ENCODE measurements around the gene DIAPH3.

DIAPH3 gene

DNA sequence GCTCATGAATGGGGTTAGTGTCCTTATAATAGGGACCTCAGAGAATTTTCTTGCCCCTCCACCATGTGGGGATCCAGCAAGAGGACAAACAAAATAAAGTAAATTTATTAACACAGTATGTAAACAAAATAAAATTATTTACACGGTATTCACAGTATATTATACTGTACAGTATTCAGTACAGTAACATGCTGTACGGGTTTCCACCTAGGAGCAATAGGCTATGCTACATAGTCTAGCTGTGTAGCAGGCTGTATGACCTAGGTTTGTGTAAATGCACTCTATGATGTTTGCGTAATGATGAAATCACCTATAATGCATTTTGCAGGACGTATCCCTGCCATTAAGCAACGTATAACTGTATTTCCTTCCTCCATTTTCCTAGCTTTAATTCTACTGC, 11.8 kb upstream of the DIAPH3 start:
- H3K4me3 ChIP-seq (ENCODE audit: low read length) = no peak overlapping the region
- no peak overlapping the region for H3K27ac ChIP-seq (ENCODE audit: low read length)
- H3K36me3 ChIP-seq (ENCODE audit: control insufficient read depth, insufficient read depth, low read length) = no peaks in the 10 kb centered on the region
- H3K27me3 ChIP-seq (ENCODE audit: control insufficient read depth, insufficient read depth, low read length) = no peaks in the 10 kb centered on the region
- H3K9me3 ChIP-seq (ENCODE audit: control insufficient read depth, insufficient read depth, low read length) = no peaks in the 10 kb centered on the region
- no peak for DNase-seq (ENCODE audit: low read depth, low spot score)
- WGBS (ENCODE audit: insufficient coverage, insufficient read length) = no CpG with 5 or more reads among the region's 5 CpGs
- no peaks in the 10 kb centered on the region for H3K4me1 ChIP-seq (ENCODE audit: control insufficient read depth, insufficient read depth, low read length)

DNA sequence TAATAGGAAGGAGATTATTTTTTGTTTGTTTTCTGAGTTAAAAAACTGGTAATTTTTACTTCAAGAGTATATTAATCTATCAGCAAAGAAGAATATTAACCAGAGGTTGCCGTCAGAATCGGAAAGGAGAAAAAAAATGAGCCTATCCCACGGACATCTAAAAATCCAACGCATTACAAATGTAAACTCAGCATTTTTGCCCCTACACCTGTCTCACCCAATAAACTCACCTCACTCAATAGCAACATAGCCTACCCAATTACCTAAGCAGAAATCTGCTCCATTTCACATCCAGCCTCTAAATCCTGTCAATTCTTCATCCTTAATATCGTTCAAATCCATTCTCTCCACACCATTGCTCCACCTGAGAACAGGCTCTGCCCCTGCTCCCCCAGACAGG, 10.4 kb upstream of the DIAPH3 start:
- Histone ChIP-seq H3K9me3 (ENCODE audit: control insufficient read depth, insufficient read depth, low read length) (no peaks in the 10 kb centered on the region), H3K4me3 (ENCODE audit: low read length) (no peak overlapping the region), H3K27ac (ENCODE audit: low read length) (no peak overlapping the region), H3K4me1 (ENCODE audit: control insufficient read depth, insufficient read depth, low read length) (no peaks in the 10 kb centered on the region), H3K36me3 (ENCODE audit: control insufficient read depth, insufficient read depth, low read length) (no peaks in the 10 kb centered on the region), H3K27me3 (ENCODE audit: control insufficient read depth, insufficient read depth, low read length) (no peaks in the 10 kb centered on the region)
- WGBS (ENCODE audit: insufficient coverage, insufficient read length) = 100% methylated on average over 2 of the region's 5 CpGs
- DNase-seq (ENCODE audit: low read depth, low spot score) = no peak

DNA sequence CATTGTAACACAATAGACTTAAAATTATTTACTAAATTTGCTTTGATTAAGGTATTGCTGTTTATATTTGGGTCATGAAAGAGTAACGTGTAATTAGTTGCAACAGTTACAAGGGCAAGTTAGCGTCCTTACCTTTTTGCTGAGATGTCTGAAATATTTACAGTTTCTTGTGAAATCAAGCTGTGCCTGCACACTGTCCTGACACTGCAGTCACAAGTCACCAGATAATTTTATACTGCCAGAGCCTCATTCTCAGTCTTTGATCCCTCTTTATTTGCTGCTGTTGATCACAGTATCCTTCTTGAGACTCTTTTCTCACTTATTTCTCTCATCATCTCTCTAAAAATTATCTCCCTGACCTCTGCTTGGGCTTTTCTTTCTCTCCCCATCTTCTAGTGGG, 8.4 kb upstream of the DIAPH3 start:
- no peaks in the 10 kb centered on the region for H3K9me3 ChIP-seq (ENCODE audit: control insufficient read depth, insufficient read depth, low read length)
- H3K4me1 ChIP-seq (ENCODE audit: control insufficient read depth, insufficient read depth, low read length) = no peaks in the 10 kb centered on the region
- DNase-seq (ENCODE audit: low read depth, low spot score) = no peak
- no peaks in the 10 kb centered on the region for H3K36me3 ChIP-seq (ENCODE audit: control insufficient read depth, insufficient read depth, low read length)
- H3K4me3 ChIP-seq (ENCODE audit: low read length) = no peak overlapping the region
- no peaks in the 10 kb centered on the region for H3K27me3 ChIP-seq (ENCODE audit: control insufficient read depth, insufficient read depth, low read length)
- no CpG with 5 or more reads among the region's 2 CpGs for WGBS (ENCODE audit: insufficient coverage, insufficient read length)
- H3K27ac ChIP-seq (ENCODE audit: low read length) = no peak overlapping the region

DNA sequence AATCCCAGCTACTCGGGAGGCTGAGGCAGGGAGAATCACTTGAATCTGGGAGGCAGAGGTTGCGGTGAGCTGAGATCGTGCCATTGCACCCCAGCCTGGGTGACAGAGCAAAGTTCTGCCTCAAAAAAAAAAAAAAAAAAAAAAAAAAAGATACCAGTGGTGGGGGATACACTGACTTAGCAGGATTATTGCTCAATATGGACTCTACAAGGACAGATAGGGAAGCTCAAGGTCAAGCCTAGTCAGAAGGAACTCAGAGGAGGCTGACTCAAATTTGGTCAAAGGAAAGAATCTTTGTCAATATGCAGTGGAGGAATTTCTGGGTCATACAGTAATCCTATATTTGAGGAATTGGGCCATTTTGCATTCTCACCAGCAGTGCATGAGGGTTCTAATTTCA, 6.7 kb upstream of the DIAPH3 start:
- no peaks in the 10 kb centered on the region for H3K4me1 ChIP-seq (ENCODE audit: control insufficient read depth, insufficient read depth, low read length)
- no peaks in the 10 kb centered on the region for H3K36me3 ChIP-seq (ENCODE audit: control insufficient read depth, insufficient read depth, low read length)
- WGBS (ENCODE audit: insufficient coverage, insufficient read length) = no CpG with 5 or more reads among the region's 3 CpGs
- H3K9me3 ChIP-seq (ENCODE audit: control insufficient read depth, insufficient read depth, low read length) = no peaks in the 10 kb centered on the region
- no peak for DNase-seq (ENCODE audit: low read depth, low spot score)
- no peaks in the 10 kb centered on the region for H3K27me3 ChIP-seq (ENCODE audit: control insufficient read depth, insufficient read depth, low read length)
- H3K27ac ChIP-seq (ENCODE audit: low read length) = no peak overlapping the region
- no peak overlapping the region for H3K4me3 ChIP-seq (ENCODE audit: low read length)

DNA sequence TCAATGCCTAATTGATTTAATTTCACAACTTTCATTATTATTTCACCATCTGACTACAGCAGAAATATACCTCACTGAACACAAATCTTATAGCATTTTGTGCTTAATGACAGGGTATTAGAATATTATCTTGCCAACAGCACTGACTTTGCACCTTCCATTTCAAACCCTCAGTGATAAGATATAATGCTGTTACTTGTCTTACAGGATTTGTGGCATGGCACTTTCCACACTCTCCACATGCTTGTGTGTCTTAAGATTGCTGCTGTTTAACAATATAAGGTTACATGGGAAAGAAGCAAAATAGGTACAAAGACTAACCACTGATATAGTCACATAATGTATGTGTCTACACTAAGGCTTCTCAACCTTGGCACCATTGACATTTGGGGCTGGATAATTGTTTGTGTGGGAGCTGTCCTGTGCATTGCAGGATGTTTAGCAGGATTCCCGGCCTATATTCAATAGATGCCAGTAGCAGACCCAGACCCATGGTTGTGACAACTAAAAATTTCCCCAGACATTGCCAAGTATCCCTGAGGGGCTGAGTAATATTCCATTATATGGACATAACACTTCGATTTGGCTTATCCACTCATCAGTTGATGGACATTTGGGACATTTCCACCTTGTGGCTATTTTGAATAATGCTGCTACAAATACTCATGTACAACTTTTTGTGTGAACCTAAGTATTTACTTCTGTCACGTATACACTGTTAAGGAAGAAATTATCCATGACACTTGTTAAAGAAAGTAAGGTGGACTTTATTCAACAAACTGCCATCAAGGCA, 5.7 kb upstream of the DIAPH3 start:
- Histone ChIP-seq H3K27me3 (ENCODE audit: control insufficient read depth, insufficient read depth, low read length) (no peaks in the 10 kb centered on the region), H3K27ac (ENCODE audit: low read length) (no peak overlapping the region), H3K4me1 (ENCODE audit: control insufficient read depth, insufficient read depth, low read length) (no peaks in the 10 kb centered on the region), H3K36me3 (ENCODE audit: control insufficient read depth, insufficient read depth, low read length) (no peaks in the 10 kb centered on the region), H3K4me3 (ENCODE audit: low read length) (no peak overlapping the region), H3K9me3 (ENCODE audit: control insufficient read depth, insufficient read depth, low read length) (no peaks in the 10 kb centered on the region)
- DNase-seq (ENCODE audit: low read depth, low spot score) = no peak
- no CpG with 5 or more reads among the region's 3 CpGs for WGBS (ENCODE audit: insufficient coverage, insufficient read length)

DNA sequence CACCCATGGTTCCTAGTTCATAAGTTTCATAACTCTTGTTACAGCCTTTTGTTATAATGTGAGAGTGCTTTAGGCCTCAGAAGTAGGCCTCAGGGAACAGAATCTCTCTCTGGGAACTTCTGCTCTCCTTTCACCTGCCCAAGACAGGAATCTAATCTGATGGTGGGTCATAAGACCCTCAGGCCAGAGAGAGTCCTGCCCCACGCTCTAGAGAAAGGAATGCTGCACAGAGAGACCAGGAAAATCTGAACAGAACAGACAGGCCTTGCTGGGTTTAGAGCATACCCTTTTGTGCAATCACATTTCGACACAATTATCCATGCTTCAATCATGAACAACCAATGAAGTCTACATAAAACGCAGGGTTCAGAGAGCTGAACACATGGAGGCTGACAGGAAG, 3.4 kb upstream of the DIAPH3 start:
- H3K27ac ChIP-seq (ENCODE audit: low read length) = no peak overlapping the region
- WGBS (ENCODE audit: insufficient coverage, insufficient read length) = no CpG with 5 or more reads among the region's 3 CpGs
- no peaks in the 10 kb centered on the region for H3K36me3 ChIP-seq (ENCODE audit: control insufficient read depth, insufficient read depth, low read length)
- H3K4me1 ChIP-seq (ENCODE audit: control insufficient read depth, insufficient read depth, low read length) = no peaks in the 10 kb centered on the region
- H3K4me3 ChIP-seq (ENCODE audit: low read length) = no peak overlapping the region
- DNase-seq (ENCODE audit: low read depth, low spot score) = no peak
- no peaks in the 10 kb centered on the region for H3K9me3 ChIP-seq (ENCODE audit: control insufficient read depth, insufficient read depth, low read length)
- H3K27me3 ChIP-seq (ENCODE audit: control insufficient read depth, insufficient read depth, low read length) = no peaks in the 10 kb centered on the region

DNA sequence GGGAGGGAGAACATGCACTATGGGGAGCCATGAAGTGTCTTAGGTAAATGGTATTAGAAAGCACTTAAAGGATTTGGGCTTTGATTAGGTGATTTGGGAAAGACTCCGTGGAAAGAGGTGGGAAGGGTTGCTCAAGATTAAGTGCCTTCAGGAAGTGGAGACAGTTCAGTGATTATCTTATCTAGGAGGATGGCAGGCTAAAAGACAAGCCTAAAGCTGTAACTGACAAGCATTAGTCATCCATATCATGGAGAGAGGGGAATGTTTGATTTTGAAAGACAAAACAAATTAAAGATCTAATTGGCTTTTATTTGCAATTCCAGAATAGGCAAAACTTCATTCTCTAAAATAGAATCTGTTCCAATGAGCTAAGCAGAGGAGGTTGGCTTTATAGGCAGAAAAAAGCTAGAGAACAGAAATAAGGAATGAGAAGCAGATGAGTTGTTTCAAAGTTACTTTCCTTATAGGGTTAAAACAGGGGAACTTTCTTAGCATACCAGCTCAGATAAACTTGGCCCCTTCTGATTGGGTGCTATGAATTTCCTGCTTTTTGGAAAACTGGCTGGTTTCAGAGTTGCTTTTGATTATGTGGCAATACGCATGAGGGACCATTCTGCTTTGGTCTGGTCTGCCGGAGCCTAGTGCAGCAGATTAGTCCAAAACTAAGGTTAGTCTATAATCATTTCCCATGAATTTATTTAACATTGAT, 1.8 kb upstream of the DIAPH3 start:
- H3K4me1 ChIP-seq (ENCODE audit: control insufficient read depth, insufficient read depth, low read length) = no peaks in the 10 kb centered on the region
- H3K36me3 ChIP-seq (ENCODE audit: control insufficient read depth, insufficient read depth, low read length) = no peaks in the 10 kb centered on the region
- no peak overlapping the region for H3K27ac ChIP-seq (ENCODE audit: low read length)
- H3K4me3 ChIP-seq (ENCODE audit: low read length) = no peak overlapping the region; the same call in 1 of the 2 replicates
- H3K27me3 ChIP-seq (ENCODE audit: control insufficient read depth, insufficient read depth, low read length) = no peaks in the 10 kb centered on the region
- DNase-seq (ENCODE audit: low read depth, low spot score) = no peak
- H3K9me3 ChIP-seq (ENCODE audit: control insufficient read depth, insufficient read depth, low read length) = no peaks in the 10 kb centered on the region
- WGBS (ENCODE audit: insufficient coverage, insufficient read length) = no CpG with 5 or more reads among the region's 3 CpGs

DNA sequence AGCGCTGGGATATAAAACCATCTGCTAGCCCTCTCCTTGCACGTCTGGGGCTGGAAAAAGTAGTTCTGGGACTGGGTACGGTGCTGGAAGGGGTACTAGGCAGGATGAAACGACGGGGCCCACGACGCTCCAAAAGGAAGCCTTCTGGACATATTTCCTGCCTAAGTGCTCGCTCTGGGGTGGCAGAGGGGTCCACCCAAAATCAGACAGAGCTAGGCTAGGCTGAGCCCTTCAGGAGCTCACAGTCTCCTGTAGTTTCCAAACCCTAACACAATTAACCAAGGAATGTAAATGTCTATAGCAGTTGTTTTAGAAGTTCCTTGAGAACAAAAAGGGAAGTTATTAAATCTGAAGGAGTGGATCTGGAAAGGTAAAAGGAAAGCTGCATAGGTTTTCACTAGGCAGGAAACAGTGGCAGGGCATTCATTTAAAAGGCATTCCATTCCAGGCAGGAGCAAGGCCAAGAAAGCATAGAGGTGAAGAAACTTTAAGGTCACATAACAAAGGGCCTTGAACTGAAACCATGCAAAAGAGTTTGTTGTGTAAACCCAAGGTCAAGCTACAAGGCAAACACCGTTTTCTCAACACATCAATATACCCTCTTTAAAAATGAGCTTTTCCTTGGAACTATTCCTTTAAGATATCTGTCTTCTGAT, 634 bp upstream of the DIAPH3 start:
- no peak for DNase-seq (ENCODE audit: low read depth, low spot score)
- Histone ChIP-seq H3K9me3 (ENCODE audit: control insufficient read depth, insufficient read depth, low read length) (no peaks in the 10 kb centered on the region), H3K27me3 (ENCODE audit: control insufficient read depth, insufficient read depth, low read length) (no peaks in the 10 kb centered on the region), H3K27ac (ENCODE audit: low read length) (peak overlapping the region; percentile 44), H3K36me3 (ENCODE audit: control insufficient read depth, insufficient read depth, low read length) (no peaks in the 10 kb centered on the region), H3K4me1 (ENCODE audit: control insufficient read depth, insufficient read depth, low read length) (no peaks in the 10 kb centered on the region), H3K4me3 (ENCODE audit: low read length) (peak overlapping the region; percentile 52; the same call in 1 of the 2 replicates)
- no CpG with 5 or more reads among the region's 9 CpGs for WGBS (ENCODE audit: insufficient coverage, insufficient read length)

DNA sequence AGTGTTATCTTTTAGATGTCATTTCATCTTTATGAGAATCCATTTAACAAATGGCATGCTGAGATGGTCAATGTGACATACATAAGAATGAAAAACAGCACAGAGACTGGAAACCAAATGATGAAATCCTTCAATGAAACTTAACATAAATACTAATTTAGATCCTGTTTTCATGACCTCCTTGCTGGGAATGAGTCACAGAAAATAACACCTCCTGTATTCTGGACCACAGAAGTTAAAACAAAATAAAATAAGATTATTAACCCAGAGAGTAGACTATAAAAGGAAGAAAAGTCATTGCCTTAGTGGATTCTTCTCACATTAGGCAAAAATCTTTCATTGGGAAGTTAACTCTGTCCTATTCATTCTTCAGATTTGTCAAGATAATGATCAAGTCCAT, 1.6 kb downstream of the DIAPH3 start:
- no peaks in the 10 kb centered on the region for H3K27me3 ChIP-seq (ENCODE audit: control insufficient read depth, insufficient read depth, low read length)
- peaks cover 3% of the 10 kb centered on the region; the same call in 1 of the 2 replicates for H3K4me1 ChIP-seq (ENCODE audit: control insufficient read depth, insufficient read depth, low read length)
- no peak overlapping the region for H3K4me3 ChIP-seq (ENCODE audit: low read length)
- H3K36me3 ChIP-seq (ENCODE audit: control insufficient read depth, insufficient read depth, low read length) = no peaks in the 10 kb centered on the region
- DNase-seq (ENCODE audit: low read depth, low spot score) = no peak
- no peak overlapping the region for H3K27ac ChIP-seq (ENCODE audit: low read length)
- no peaks in the 10 kb centered on the region for H3K9me3 ChIP-seq (ENCODE audit: control insufficient read depth, insufficient read depth, low read length)

DNA sequence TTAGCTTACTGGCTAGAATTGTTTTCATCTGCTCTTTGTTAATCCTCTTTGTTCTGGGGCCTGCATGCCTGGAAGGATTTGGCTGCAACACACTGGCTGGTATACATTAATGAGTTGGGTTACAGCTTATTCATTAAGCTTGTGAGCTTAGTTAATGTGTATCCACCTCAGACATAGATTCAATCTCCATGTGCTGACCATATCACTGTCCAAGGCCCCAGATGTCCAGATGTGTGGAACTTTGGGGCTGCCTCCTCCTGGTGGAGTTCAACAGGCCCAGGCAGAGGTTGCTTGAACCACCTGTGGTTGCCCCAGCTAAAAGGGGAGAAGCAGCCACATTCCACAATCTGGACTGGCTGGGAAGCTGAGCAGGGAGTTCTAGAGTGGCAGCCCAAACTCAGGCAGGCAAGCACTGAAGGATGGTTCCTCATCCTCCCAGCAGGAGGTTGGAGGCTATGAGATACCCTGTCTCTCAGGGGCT, 5.4 kb downstream of the DIAPH3 start:
- Histone ChIP-seq H3K36me3 (ENCODE audit: control insufficient read depth, insufficient read depth, low read length) (no peaks in the 10 kb centered on the region), H3K4me3 (ENCODE audit: low read length) (no peak overlapping the region), H3K27ac (ENCODE audit: low read length) (no peak overlapping the region), H3K9me3 (ENCODE audit: control insufficient read depth, insufficient read depth, low read length) (no peaks in the 10 kb centered on the region), H3K4me1 (ENCODE audit: control insufficient read depth, insufficient read depth, low read length) (peaks cover 3% of the 10 kb centered on the region; the same call in 1 of the 2 replicates), H3K27me3 (ENCODE audit: control insufficient read depth, insufficient read depth, low read length) (no peaks in the 10 kb centered on the region)
- DNase-seq (ENCODE audit: low read depth, low spot score) = no peak
